Head of caudate nucleus (tissue), 42 donors: ENCODE measurements around the gene EGFL7.

ENCODE experiments used
- DNase-seq, 42 donors: peaks; one replicate each; pipeline versions ENCODE4 v3.0.0 to v3.0.0-alpha.2; 2020 to 2021; ENCODE audit warnings: mixed read lengths in 7 of 42
- intact Hi-C: fragments of 100-400 bp; cut with DNase I; formaldehyde crosslinking; loops from one replicate; pipeline ENCODE4 v1.15.0; 2022

EGFL7 gene

DNA sequence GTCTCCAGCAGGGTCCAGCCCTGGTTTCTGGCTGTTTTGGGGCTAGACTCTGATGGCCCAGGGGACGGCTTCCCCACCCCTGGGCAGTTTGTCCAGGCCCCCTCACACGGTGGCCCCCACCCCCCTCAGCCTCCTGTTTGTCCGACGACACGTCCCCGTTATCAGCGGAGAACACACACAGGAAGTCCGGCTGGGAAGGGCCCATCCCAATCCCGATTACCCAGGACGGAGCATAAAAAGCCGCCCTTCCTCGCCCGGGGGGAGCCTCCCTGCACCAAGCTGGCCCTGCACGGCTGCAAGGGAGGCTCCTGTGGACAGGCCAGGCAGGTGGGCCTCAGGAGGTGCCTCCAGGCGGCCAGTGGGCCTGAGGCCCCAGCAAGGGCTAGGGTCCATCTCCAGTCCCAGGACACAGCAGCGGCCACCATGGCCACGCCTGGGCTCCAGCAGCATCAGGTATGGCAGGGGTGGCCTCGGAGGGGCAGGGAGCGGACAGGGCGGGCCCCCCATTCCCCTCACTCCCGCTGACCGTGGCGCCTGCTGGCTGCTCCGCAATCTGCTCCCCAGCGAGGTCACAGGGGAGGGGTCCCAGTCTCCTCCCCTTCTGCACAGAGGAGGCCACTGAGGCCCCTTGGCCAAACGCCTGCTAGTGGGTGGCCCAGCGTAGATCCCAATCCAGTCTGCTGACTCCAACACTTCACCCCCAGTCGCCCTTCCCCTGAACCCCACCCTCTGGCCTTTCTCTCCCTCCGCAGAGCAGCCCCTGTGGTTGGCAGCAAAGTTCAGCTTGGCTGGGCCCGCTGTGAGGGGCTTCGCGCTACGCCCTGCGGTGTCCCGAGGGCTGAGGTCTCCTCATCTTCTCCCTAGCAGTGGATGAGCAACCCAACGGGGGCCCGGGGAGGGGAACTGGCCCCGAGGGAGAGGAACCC is at the start of gene EGFL7:
Gene EGFL7, plus strand, starts transcription at position 261 of the 926 bp plus-strand sequence. CDS start 5,367 bp downstream, outside the sequence.
- DNase-seq, result no peak
- intact Hi-C loops, result no loop called here

DNA sequence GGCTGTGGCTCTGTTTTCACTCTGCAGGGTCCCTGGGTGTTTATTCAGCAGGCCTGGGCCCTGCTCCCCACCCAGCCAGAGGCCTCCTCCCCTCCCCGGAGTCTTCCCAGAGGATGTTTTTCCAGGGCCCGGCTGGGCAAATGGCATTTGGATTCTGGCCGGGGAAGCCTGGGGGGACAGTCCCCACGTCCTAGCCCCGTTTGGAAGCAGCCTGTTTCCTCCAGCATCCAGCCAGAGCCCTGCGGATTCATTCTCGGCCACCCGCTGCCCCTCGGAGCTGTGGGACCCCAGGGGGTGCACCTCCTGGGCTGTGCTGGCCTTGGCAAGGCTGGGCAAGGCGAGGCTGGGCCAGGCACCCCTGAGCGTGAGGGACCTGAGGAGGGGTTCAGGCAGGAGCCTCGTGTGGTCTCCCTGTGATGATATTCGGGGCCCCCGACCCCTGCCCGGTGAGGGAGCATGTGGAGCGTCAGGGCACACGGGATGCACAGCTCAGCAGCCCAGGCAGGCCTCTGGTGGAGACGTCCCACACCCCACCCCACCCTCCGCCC is 48.8 kb upstream of the EGFL7 start:
- intact Hi-C loops, result no loop called here
- DNase-seq, result no peak

DNA sequence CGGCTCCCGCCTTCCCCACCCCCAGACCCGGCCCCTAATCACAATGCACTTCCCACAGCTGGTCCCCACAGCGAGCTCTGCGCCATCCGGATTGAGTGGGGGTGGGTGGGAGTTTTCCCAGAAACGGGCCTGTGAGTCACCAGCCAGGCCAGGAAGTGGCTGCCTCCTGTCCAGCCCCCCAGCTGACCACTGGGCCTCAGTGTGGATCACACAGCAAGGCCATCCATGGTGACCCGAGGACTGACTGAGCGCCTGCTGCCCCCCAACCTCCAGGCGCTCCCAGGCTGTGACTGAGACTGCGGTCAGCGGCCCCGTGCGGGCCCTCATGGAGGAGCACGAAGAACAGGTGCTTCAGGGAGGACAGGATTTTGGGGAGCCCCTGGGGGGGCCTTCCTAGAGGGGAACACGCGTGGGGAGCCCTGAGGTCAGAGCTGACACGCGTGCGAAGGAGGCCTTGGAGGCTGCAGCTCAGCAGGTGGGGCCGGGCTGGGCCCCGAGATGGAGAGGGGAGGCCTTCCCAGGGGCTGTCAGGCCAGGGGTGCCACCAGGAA is 48.3 kb upstream of the EGFL7 start:
- intact Hi-C loops, result no loop called here
- DNase-seq, result no peak

DNA sequence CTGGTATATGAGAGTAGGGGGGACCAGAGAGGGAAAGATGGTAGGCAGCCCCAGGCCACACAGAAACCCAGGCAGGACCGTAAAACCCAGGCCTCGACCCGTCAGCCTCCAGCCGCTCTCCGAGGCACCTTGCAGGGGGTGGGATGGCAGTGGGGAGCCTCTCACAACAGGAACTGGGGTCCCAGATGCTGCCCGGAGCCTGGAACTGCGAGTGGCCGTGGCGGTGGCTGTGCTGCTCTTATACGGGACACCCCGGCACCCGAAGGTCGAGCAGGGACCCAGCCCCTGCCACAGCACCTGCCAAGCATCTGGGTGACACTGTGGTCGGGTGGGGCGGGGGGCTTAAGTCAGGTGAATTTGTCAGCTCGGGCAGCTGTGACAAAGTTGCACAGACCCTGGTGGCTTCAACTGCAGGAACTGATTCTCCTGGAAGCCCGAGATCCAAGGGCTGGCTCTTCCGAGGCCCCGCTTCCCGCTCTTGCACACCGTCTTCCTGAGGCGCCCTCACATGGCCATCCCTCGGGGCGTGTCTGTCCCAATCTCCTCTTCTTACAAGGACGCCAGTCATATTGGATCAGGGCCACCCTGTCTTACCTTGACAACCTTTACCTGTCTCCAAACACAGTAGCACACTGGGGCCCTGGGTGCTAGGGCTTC is 47.6 kb upstream of the EGFL7 start:
- peak in 1 of 42 donors; percentile 43 for DNase-seq
- intact Hi-C loops, result no loop called here

DNA sequence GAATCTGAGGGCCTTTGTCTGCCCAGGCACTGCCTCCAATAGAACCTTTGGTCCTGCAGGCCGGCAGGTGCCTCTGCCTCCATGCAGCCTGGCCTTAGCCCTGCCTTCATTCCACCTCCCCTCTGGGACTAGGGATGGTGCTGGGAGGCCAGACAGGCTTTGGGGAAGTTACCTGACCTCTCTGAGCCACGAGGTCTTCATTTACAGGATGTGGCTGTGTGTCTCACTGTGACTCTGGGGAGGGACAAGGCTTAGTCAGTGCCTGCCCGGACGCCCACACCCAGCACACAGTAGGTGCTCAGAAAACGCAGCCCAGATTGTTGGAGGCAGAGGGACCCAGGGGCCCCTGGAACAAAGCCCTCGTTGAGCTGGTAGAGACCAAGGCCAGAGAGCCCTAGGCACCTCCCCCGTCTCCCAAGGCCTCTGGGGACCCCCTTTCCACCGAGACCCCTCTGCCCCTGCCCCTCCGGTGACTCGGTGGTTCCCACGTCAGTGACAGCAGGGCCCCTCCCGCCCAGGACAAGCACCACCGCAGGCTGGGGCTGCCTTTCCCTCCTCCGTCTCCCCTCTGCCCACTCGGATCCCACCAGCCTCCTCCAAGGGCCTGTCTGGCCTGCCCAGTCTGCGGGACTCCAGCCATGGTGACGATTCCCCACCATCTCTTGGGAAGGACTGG is 46.9 kb upstream of the EGFL7 start:
- intact Hi-C loops, result no loop called here

DNA sequence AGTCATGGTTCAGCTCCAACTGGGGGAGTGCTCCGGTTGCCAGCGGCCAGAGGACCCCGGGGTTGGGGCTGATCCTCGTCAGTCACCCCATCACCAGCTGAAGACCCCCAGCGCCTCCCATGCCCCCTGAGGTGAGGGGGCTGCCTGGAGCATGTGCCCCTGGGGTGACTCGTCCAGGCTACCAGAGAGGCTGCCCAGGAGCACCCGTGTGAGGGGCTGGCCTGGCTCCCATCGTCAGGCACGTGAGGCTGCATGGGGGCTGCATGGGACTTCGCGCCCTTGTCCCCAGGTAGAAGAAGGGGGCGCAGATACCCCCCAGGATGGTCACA is 46.4 kb upstream of the EGFL7 start:
- no peak for DNase-seq
- intact Hi-C loops, result no loop called here

More for the DNA sequence above, 46.9 kb upstream of the EGFL7 start:
- DNase-seq, result no peak

DNA sequence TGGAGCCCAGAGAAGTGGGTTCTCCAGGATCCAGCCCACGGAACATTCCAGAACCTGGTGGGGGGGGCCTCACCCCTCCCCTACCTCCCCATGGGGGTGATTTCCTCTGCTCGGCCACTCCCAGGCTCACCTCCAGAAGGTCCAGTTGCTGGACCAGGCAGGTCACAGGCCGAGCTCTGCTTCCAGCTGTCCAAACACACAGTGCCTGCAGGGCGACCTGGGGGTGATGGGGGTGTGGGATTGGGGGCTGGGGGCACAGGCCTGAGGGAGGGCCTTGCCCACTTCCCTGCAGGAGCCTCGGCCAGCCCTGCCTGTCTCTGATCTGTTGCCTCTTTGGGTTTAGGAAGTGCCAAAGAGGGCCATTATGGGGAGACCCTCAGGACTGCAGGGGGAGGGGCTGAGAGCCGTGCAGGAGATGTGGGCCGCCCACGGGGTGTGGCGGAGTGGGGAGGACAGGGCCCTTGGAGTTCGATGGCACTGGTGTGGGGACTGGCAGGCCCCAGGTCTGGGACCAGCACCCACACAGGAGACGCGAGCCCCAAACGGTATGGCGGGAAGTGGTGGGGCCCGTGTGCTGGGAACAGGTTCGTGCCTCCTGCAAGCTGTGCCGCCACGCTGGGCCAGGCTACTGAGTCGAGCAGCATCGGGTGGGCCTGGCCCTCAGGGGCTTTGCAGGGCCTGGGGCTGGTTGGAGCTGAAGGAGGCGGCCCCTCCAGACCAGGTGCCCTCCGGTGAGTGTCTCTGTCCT is 45.6 kb upstream of the EGFL7 start:
- intact Hi-C loops, result no loop called here

DNA sequence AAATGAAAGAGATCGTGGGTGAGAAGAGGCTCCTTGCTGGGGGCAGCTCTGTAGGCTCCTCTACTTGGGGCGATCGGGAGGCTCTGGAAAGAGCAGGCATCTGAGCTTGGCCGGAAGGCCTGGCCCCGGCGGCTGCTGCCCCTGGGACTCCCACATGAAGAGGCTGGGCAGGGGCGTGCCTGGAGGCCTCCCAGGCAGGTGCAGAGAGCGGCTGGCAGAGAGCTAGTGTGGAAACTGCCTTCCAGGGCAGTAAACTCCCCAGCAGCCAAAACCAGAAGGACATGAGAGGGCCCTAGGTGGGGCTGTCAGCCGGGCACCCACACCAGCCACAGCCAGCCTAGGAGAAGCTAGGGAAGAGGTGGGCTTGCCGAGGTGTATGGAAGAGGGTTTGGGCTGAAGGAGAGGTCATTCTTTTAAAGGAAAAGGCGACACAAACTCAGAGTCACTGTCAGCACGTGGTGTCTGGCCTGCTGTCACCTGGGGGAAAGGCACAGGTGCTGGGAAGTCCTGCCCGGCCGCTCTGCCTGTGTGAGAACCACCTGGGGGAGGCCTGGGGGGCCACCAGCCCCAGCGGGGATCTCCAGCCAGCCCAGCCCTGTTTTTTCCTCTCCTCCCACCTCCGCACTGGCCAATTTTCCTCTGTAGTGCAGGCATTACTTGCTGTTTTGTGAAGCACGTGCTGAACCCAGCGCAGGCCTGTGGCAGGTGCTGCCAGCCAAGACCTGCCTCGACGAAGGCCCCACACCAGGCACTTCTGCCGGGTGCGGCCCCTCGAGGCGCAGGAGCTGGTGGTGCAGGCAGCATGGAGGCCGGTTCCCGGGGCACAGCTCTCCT is 44.8 kb upstream of the EGFL7 start:
- intact Hi-C loops, result no loop called here

More for the DNA sequence above, 45.6 kb upstream of the EGFL7 start:
- DNase-seq, result no peak

DNA sequence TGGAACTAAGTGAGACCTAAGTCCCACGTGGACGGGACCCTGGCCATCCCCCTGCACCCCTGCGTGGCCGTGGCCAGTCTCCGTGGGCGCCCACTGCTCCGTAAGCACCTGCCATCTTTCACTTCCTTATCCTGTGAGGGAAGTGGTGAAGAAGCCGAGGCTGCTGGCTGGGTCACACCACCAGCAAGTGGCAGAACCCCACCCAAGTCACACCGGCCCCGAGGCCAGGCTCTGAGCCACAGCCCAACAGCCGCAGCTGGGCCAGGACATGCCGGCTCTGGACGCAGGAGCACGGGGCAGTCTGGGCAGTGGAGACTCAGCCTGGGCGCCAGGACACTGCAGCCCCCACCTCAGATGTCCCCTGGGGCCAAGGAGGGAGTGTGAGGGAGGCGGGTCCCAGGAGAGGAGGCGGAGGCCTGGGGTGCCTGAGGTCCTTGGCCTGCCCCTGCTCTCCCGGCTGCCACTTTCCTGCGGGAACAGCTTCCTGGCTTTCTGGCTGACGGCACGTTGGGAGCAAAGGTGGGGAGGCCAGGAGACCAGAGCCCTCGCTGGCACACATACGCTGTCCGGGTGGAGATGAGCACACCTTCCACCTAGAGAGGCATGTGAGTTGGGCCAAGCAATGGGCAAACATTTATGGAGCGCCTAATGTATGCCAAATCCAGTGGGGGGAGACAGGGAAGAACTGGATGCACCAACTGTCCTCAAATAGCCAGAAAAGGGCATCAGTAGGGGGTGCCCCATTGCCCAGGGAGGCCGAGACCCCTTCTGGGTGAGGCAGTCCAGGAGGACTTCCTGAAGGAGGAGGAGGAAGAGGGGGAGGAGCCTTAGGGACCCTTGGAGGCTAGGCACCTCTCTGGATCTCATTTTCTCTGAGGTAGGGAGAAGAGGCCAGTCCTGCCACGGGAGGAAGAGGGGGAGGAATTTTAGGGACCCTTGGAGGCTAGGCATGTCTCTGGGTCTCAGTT is 43.9 kb upstream of the EGFL7 start:
- DNase-seq, result peak in 5 of 42 donors; percentile 13 to 51 (median 36)
- intact Hi-C loops, result no loop called here

More for the DNA sequence above, 44.8 kb upstream of the EGFL7 start:
- DNase-seq, result no peak

DNA sequence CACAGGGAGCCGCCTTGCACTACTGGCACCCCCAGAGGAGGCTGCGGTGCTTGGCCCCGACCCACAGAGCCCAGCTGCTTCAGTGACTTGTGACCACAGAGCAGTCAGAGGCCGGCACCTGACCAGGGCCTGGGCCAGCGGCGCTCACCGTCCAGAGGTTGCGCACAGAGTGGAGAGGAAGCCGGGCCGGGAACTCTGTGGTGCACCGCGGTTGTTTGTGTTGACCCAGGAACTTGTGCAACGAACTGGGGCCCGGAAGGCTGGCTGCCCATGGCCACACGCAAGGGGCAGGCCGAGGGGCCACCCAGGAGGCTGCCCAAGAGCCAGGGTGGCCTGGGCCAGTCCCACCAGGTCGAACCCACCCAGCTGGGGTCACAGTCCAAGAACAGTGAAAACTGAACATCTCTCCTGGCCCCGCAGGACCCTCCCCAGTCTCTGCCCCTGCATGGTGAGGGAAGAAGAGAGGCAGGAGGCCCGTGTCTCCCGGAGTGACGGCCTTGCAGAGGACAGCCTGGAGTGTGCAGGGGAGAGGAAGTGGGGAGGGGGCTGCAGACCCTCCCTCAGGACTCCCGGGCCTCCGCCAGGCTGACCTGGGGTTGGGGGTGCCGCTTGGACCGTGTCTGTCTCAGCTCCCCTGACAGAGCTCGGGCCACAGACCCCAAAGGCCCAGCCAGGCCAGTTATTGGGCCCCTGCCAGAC is 42.8 kb upstream of the EGFL7 start:
- DNase-seq, result peak in 38 of 42 donors; percentile 26 to 83 (median 55)
- intact Hi-C loops, result loop anchor here (5.0 kb wide), 1 partner anchor 68 kb away; no protein-coding TSS in a partner anchor

DNA sequence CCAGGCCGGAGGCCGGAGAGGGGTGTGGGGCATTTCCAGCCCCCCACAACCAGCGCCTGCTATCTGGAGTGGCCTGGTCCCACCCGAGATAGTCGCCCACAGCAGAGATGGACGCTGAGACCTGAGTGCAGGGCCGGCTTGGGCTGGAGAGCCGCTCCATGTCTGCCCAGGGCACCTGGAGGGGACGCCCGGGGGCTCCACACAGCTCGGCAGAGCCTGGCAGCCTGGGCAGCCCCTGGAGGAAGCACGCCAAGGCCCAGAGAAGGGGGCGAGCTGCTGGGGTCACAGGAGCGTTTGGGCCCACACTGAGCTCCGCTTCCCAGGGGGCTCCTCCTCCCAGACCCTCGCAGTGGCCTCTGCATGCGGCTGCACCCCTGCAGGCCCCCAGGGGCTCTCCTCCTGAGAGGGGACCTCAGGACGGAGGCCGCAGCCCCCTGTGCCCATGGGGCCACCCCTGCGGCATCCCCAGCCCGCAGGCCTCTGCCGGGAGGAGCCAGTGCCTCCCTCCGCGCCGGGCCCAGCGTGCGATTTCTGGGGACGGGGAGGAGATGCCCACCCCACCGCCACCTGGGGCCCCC is 42.2 kb upstream of the EGFL7 start:
- intact Hi-C loops, result loop anchor here (5.0 kb wide), 1 partner anchor 68 kb away; no protein-coding TSS in a partner anchor
- no peak for DNase-seq

DNA sequence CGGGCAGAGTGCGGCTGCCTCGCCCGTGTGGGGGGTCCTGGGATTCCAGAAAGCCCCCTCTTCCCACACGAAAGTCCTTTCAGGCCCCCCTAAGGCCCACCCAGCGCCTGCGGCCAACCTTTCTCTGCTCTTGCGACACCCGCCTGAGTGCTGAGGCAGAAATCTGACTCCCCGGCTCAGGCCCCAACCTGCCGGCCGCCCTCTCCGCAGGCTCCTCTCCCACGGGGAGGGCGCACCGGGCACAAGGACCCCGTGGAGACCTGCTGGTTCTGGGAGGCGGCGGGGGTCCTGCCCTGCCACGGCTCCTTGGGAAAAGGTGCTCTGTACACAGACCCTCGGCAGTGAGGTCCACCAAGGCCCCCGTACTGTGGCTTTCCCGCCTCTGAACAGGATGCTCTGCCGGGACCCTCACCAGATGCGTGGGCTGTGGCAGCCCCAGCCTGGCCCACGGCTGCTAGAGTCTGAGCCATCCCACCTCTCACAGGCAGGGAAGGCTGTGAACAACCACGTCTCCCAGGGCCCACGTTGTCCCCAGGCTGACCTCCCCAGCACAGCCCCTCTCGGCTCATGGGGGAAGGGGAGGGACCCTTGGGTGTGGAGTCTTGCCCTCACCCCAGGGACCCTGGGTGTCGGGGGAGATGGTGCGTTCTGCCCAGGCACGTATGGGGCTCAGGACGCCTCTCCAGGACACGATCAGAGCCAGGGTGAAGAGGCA is 41.5 kb upstream of the EGFL7 start:
- intact Hi-C loops, result loop anchor here (5.0 kb wide), 1 partner anchor 69 kb away; no protein-coding TSS in a partner anchor
- no peak for DNase-seq

DNA sequence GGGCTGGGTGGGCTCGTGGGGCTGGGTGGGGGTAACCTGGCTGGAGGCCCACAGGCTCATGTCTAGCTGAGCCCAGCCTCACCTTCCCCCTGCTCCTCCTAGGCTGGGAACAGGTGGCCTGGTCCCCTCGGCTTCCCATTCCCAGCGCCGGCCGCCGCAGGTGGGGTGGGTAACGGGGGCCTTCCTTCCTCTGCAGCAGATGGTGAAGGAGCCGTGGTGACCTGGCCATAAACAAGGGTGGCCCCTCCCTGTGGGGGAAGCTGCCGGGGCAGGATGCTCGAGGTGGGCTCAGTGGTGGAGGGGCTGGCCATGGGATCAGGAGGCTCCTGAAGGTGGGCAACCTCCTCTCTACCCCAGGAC is 41.0 kb upstream of the EGFL7 start:
- intact Hi-C loops, result loop anchor here (5.0 kb wide), 1 partner anchor 69 kb away; no protein-coding TSS in a partner anchor
- DNase-seq, result no peak

DNA sequence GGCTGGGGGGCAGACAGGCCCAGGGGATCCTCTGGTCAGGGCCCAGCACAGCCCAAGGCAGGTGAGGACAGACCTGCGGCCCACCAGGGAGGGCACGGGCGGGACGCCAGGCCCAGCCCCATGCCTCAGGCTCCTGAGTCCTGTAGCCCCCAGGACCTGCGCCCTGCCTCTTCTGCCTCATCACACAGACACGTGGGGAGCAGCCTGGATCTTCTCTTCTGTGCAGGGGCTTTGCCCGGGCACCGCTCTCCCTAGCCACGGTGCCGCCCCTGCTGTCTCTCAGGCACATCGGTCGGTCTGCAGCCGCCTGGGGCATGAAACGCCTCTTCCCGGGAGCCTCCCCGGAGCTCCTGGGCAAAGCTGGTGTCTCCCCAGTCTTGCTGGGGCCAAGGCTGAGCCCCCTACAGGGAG is 40.2 kb upstream of the EGFL7 start:
- intact Hi-C loops, result loop anchor here (5.0 kb wide), 1 partner anchor 70 kb away; no protein-coding TSS in a partner anchor
- DNase-seq, result no peak
